ENCODE measurements around the gene LRRC10. TPM values are rescaled to one million over a fixed set of nuclear protein-coding genes. Genes with fewer than 3 reads are reported as not detected.

The LRRC10 gene
- not detected in 2 replicates for total RNA-seq (2014; rRNA removed; shearing (Covaris generic))

GRCh38 chr12:69610729-69611128 lies at the start of gene LRRC10:
TSS of gene LRRC10 (minus strand) at chr12:69610907. CDS start at chr12:69610838, 69 bp downstream.
- DNase-seq (ENCODE audit: low spot score): no peak

- DNase-seq (ENCODE audit: low spot score): no peak
Measured at GRCh38 chr12:69660164-69660863, 49.6 kb upstream of the LRRC10 start.

GRCh38 chr12:69658203-69658602 lies 47.5 kb upstream of the LRRC10 start:
- no peak for DNase-seq (ENCODE audit: low spot score)

GRCh38 chr12:69657376-69658137 lies 46.9 kb upstream of the LRRC10 start:
- no peak for DNase-seq (ENCODE audit: low spot score)

GRCh38 chr12:69655616-69656340 lies 45.1 kb upstream of the LRRC10 start:
- no peak for DNase-seq (ENCODE audit: low spot score)

GRCh38 chr12:69653703-69654102 lies 43.0 kb upstream of the LRRC10 start:
- no peak for DNase-seq (ENCODE audit: low spot score)

GRCh38 chr12:69651922-69652321 lies 41.2 kb upstream of the LRRC10 start:
- no peak for DNase-seq (ENCODE audit: low spot score)

GRCh38 chr12:69649529-69649928 lies 38.8 kb upstream of the LRRC10 start:
- DNase-seq (ENCODE audit: low spot score): no peak

GRCh38 chr12:69648476-69648875 lies 37.8 kb upstream of the LRRC10 start:
- no peak for DNase-seq (ENCODE audit: low spot score)

GRCh38 chr12:69647178-69647577 lies 36.5 kb upstream of the LRRC10 start:
- DNase-seq (ENCODE audit: low spot score): no peak

GRCh38 chr12:69645031-69645430 lies 34.3 kb upstream of the LRRC10 start:
- no peak for DNase-seq (ENCODE audit: low spot score)

GRCh38 chr12:69644511-69644910 lies 33.8 kb upstream of the LRRC10 start:
- no peak for DNase-seq (ENCODE audit: low spot score)

- DNase-seq (ENCODE audit: low spot score): no peak
Measured at GRCh38 chr12:69642531-69642930, 31.8 kb upstream of the LRRC10 start.

- no peak for DNase-seq (ENCODE audit: low spot score)
Measured at GRCh38 chr12:69641546-69641945, 30.8 kb upstream of the LRRC10 start.

- peak; percentile 75 for DNase-seq (ENCODE audit: low spot score)
Measured at GRCh38 chr12:69639400-69640016, 28.8 kb upstream of the LRRC10 start.

- DNase-seq (ENCODE audit: low spot score): peak; percentile 12
Measured at GRCh38 chr12:69633061-69633460, 22.4 kb upstream of the LRRC10 start.

GRCh38 chr12:69630191-69630590 lies 19.5 kb upstream of the LRRC10 start:
- DNase-seq (ENCODE audit: low spot score): no peak

- no peak for DNase-seq (ENCODE audit: low spot score)
Measured at GRCh38 chr12:69627501-69627900, 16.8 kb upstream of the LRRC10 start.

GRCh38 chr12:69623970-69624369 lies 13.3 kb upstream of the LRRC10 start:
- DNase-seq (ENCODE audit: low spot score): no peak

- DNase-seq (ENCODE audit: low spot score): no peak
Measured at GRCh38 chr12:69621551-69621950, 10.8 kb upstream of the LRRC10 start.

GRCh38 chr12:69620921-69621320 lies 10.2 kb upstream of the LRRC10 start:
- no peak for DNase-seq (ENCODE audit: low spot score)

GRCh38 chr12:69620077-69620476 lies 9.4 kb upstream of the LRRC10 start:
- DNase-seq (ENCODE audit: low spot score): no peak
